GM23338 (cell line): ENCODE data around the gene NCKIPSD.

Source experiments
- CREB1 ChIP-seq: fragments of 250-450 bp; sonication (Bioruptor Pico); IDR thresholded peaks from 2 replicates; pipeline ENCODE4 v1.5.0; 2020; ENCODE audit warnings: low read depth, mild to moderate bottlenecking, moderate library complexity
- CTCF ChIP-seq, 2 experiments: fragments of 200-600 bp in 1 of 2; sonication (generic) in 1 of 2; conservative IDR thresholded peaks; 2 replicates each; pipeline versions ENCODE4 v1.5.1 to v1.6.1; 2016 to 2017; ENCODE audit warnings: antibody characterized with exemption in 2 of 2, low read depth in 2 of 2, mild to moderate bottlenecking in 2 of 2, moderate library complexity in 1 of 2
- ETS1 ChIP-seq: IDR thresholded peaks from 2 replicates; pipeline ENCODE4 v1.6.1; 2016; ENCODE audit warnings: antibody characterized with exemption
- EZH2 ChIP-seq: fragments of 200-600 bp; sonication (generic); IDR thresholded peaks from one replicate; pipeline ENCODE4 v1.8.0; 2017; ENCODE audit warnings: antibody characterized with exemption, mild to moderate bottlenecking, low read depth; ENCODE audit not compliant: unreplicated experiment
- EZH2phosphoT487 ChIP-seq: fragments of 200-600 bp; sonication (generic); IDR thresholded peaks from one replicate; pipeline ENCODE4 v1.8.1; 2018; ENCODE audit warnings: antibody characterized with exemption; ENCODE audit not compliant: unreplicated experiment
- JUNB ChIP-seq: IDR thresholded peaks from one replicate; pipeline ENCODE4 v1.6.1; 2016; ENCODE audit warnings: antibody characterized with exemption; ENCODE audit not compliant: unreplicated experiment
- NANOG ChIP-seq: IDR thresholded peaks from 2 replicates; pipeline ENCODE4 v1.6.1; 2016; ENCODE audit warnings: antibody characterized with exemption, borderline replicate concordance
- POLR2AphosphoS5 ChIP-seq: IDR thresholded peaks from 2 replicates; pipeline ENCODE4 v1.6.1; 2016; ENCODE audit warnings: antibody characterized with exemption, low read depth
- REST ChIP-seq: IDR thresholded peaks from one replicate; pipeline ENCODE4 v1.6.1; 2018; ENCODE audit warnings: antibody characterized with exemption; ENCODE audit not compliant: unreplicated experiment
- STAT1 ChIP-seq: IDR thresholded peaks from one replicate; pipeline ENCODE4 v1.6.1; 2016; ENCODE audit warnings: antibody characterized with exemption; ENCODE audit not compliant: unreplicated experiment
- ZNF114 ChIP-seq: fragments of 250-450 bp; sonication (Bioruptor Pico); IDR thresholded peaks from 2 replicates; pipeline ENCODE4 v1.5.0; 2020; ENCODE audit warnings: mild to moderate bottlenecking, moderate library complexity
- ZNF331 ChIP-seq: fragments of 250-450 bp; sonication (Bioruptor Pico); IDR thresholded peaks from 2 replicates; pipeline ENCODE4 v1.5.0; 2020; ENCODE audit warnings: low read depth, mild to moderate bottlenecking, moderate library complexity

- TF ChIP-seq POLR2AphosphoS5 (no peak; the same call in 1 of the 2 replicates), CTCF (conservative IDR thresholded peaks at IDR 0.05; ENCODE audit: low read depth in 2 of 2) (no peak), EZH2 (no peak), JUNB (no peak), EZH2phosphoT487 (no peak), NANOG (no peak), REST (no peak), ETS1 (no peak), CREB1 (CRISPR knock-in tag) (no peak), STAT1 (no peak), ZNF114 (CRISPR knock-in tag) (no peak), ZNF331 (no peak)
Observed at GRCh38 chr3:48634661-48635221, 51.0 kb downstream of the NCKIPSD start.
